Fibroblast of lung (primary cell): ENCODE data around the gene PCGF5.

Experiments
- EZH2 ChIP-seq: IDR thresholded peaks from 2 replicates; pipeline ENCODE4 v1.5.1; 2012; ENCODE audit warnings: low read length, control low read depth, mild to moderate bottlenecking; ENCODE audit errors: missing control alignments
- TF ChIP-seq, protein P1 (sequence below), 2 donors: IDR thresholded peaks in 1 of 2; conservative IDR thresholded peaks in 1 of 2; 1 replicate in 1 of 2; 2 replicates in 1 of 2; pipeline ENCODE4 v1.5.1; 2011 to 2012; ENCODE audit warnings: low read length in 2 of 2, control low read depth in 1 of 2, inconsistent platforms in 1 of 2, low read depth in 1 of 2, mild to moderate bottlenecking in 1 of 2

DNA sequence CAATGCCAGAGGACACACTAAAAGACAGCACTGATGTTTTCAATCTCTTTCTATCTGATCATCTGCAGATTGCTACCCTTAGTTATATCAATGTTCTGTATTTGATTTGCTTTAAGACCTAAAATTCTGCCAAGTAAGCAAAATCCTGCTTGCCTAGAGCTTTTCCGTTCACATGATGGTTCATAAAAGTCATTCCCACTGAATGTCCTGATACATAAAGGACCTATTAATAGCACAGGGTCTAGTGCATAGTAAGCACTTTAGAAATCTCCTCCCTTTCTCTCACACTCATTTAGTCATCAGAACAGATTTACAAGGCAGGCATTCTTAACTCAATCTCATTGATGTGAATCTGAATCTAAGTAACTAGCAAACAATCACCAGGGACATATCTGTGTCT lies 68.8 kb downstream of the PCGF5 start:
- TF ChIP-seq, protein P1, sequence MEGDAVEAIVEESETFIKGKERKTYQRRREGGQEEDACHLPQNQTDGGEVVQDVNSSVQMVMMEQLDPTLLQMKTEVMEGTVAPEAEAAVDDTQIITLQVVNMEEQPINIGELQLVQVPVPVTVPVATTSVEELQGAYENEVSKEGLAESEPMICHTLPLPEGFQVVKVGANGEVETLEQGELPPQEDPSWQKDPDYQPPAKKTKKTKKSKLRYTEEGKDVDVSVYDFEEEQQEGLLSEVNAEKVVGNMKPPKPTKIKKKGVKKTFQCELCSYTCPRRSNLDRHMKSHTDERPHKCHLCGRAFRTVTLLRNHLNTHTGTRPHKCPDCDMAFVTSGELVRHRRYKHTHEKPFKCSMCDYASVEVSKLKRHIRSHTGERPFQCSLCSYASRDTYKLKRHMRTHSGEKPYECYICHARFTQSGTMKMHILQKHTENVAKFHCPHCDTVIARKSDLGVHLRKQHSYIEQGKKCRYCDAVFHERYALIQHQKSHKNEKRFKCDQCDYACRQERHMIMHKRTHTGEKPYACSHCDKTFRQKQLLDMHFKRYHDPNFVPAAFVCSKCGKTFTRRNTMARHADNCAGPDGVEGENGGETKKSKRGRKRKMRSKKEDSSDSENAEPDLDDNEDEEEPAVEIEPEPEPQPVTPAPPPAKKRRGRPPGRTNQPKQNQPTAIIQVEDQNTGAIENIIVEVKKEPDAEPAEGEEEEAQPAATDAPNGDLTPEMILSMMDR (conservative IDR thresholded peaks at IDR 0.05 in 1 of 2, IDR thresholded peaks at IDR 0.05 in 1 of 2; ENCODE audit: low read depth in 1 of 2, low read length in 2 of 2): no peak
- no peak for TF ChIP-seq EZH2
